IMR-90 (cell line): ENCODE measurements around the gene RING1. TPM values are rescaled to one million over a fixed set of nuclear protein-coding genes. Genes with fewer than 3 reads are reported as not detected.

Source experiments
- ATAC-seq: fragments of 200-7000 bp; cut with Tn5 transposase; 2 replicates; pipeline ENCODE4 v1.9.1; 2020; ENCODE audit warnings: low read depth, mild to moderate bottlenecking, moderate library complexity
- BruUV-seq: library from RNA; stranded (reverse); fragments of 400-500 nt; replicated peaks from 2 replicates; lab custom pipeline; 2021; lab: Mats Ljungman, UMichigan
- CTCF ChIA-PET: fragments of 300-600 bp; formaldehyde crosslinking; extraction: SDS; loops from one replicate; lab custom pipeline; 2021; ENCODE audit warnings: antibody characterized with exemption; lab: Yijun Ruan, JAX
- POLR2A ChIA-PET: fragments of 300-600 bp; sonication (Branson Sonifier 250); formaldehyde crosslinking; loops from one replicate; lab custom pipeline; 2022; ENCODE audit warnings: antibody characterized with exemption; ENCODE audit not compliant: unreplicated experiment; lab: Charles Lee
- DNase-seq: peaks from one replicate; pipeline ENCODE4 v3.0.0; 2013
- H2AFZ ChIP-seq: replicated peaks from 2 replicates; pipeline ENCODE3; 2013; ENCODE audit warnings: low read length, mild to moderate bottlenecking; ENCODE audit not compliant: poor library complexity
- H2AK5ac ChIP-seq: 2 replicates; pipeline ENCODE4 v1.6.1; 2013; ENCODE audit warnings: low read depth, low read length, inconsistent platforms
- H2AK9ac ChIP-seq: replicated peaks from 2 replicates; pipeline ENCODE3; 2013; ENCODE audit warnings: mild to moderate bottlenecking, low read depth, low read length, moderate library complexity; ENCODE audit not compliant: poor library complexity
- H2BK120ac ChIP-seq: 2 replicates; pipeline ENCODE4 v1.6.1; 2013; ENCODE audit warnings: low read depth, low read length, inconsistent platforms
- H2BK15ac ChIP-seq: 3 replicates; pipeline ENCODE4 v1.6.1; 2013; ENCODE audit warnings: low read depth, low read length, inconsistent platforms
- H2BK20ac ChIP-seq: 2 replicates; pipeline ENCODE4 v1.6.1; 2013; ENCODE audit warnings: low read depth, mild to moderate bottlenecking, inconsistent platforms, low read length, moderate library complexity
- H2BK5ac ChIP-seq: 2 replicates; pipeline ENCODE4 v1.6.1; 2013; ENCODE audit warnings: mild to moderate bottlenecking, low read depth, low read length, inconsistent platforms; ENCODE audit not compliant: poor library complexity, severe bottlenecking
- H3K14ac ChIP-seq: replicated peaks from 2 replicates; pipeline ENCODE4 v1.6.1; 2013; ENCODE audit warnings: low read depth, low read length, inconsistent platforms
- H3K18ac ChIP-seq: 2 replicates; pipeline ENCODE4 v1.6.1; 2013; ENCODE audit warnings: low read depth, low read length, control low read depth
- H3K23ac ChIP-seq: 2 replicates; pipeline ENCODE4 v1.6.1; 2013; ENCODE audit warnings: low read depth, low read length, inconsistent platforms
- H3K27ac ChIP-seq: 2 replicates; pipeline ENCODE4 v1.5.1; 2013; ENCODE audit warnings: mild to moderate bottlenecking, control low read depth, low read length; ENCODE audit not compliant: insufficient read depth
- H3K27me3 ChIP-seq: 2 replicates; pipeline ENCODE4 v1.6.1; 2013; ENCODE audit warnings: low read length; ENCODE audit not compliant: control insufficient read depth, insufficient read depth
- H3K36me3 ChIP-seq: 2 replicates; pipeline ENCODE4 v1.6.1; 2013; ENCODE audit warnings: low read length, mixed read lengths; ENCODE audit not compliant: control insufficient read depth, insufficient read depth
- H3K4ac ChIP-seq: 2 replicates; pipeline ENCODE4 v1.6.1; 2013; ENCODE audit warnings: low read depth, low read length, inconsistent platforms
- H3K4me1 ChIP-seq: 2 replicates; pipeline ENCODE4 v1.6.1; 2013; ENCODE audit warnings: low read length, mixed read lengths; ENCODE audit not compliant: control insufficient read depth, insufficient read depth
- H3K4me2 ChIP-seq: 2 replicates; pipeline ENCODE4 v1.6.1; 2013; ENCODE audit warnings: low read depth, mild to moderate bottlenecking, control low read depth, low read length, moderate library complexity
- H3K4me3 ChIP-seq: 2 replicates; pipeline ENCODE4 v1.5.1; 2013; ENCODE audit warnings: low read depth, mild to moderate bottlenecking, control low read depth, low read length, moderate library complexity; ENCODE audit not compliant: insufficient read depth
- H3K56ac ChIP-seq: 2 replicates; pipeline ENCODE4 v1.6.1; 2013; ENCODE audit warnings: low read length, inconsistent platforms; ENCODE audit not compliant: insufficient read depth; ENCODE audit errors: extremely low read depth
- H3K79me1 ChIP-seq, 2 experiments: 2 replicates each; pipeline ENCODE4 v1.6.1; 2013; ENCODE audit warnings: low read length in 2 of 2, inconsistent platforms in 1 of 2, low read depth in 1 of 2
- H3K9ac ChIP-seq: 2 replicates; pipeline ENCODE4 v1.6.1; 2013; ENCODE audit warnings: low read depth, low read length, control low read depth
- H3K9me1 ChIP-seq: 2 replicates; pipeline ENCODE4 v1.6.1; 2013; ENCODE audit warnings: low read length, inconsistent platforms; ENCODE audit not compliant: insufficient read depth
- H3K9me3 ChIP-seq: 2 replicates; pipeline ENCODE4 v1.6.1; 2013; ENCODE audit warnings: low read length; ENCODE audit not compliant: control insufficient read depth, insufficient read depth
- H4K20me1 ChIP-seq: 2 replicates; pipeline ENCODE4 v1.6.1; 2013; ENCODE audit warnings: low read length, inconsistent platforms; ENCODE audit not compliant: insufficient read depth
- H4K5ac ChIP-seq: 2 replicates; pipeline ENCODE4 v1.6.1; 2013; ENCODE audit warnings: mild to moderate bottlenecking, low read depth, low read length, control low read depth
- H4K8ac ChIP-seq, 2 experiments: 2 replicates each; pipeline ENCODE4 v1.6.1; 2013; ENCODE audit warnings: low read depth in 2 of 2, low read length in 2 of 2, control low read depth in 1 of 2, inconsistent platforms in 1 of 2
- H4K91ac ChIP-seq: 2 replicates; pipeline ENCODE4 v1.6.1; 2013; ENCODE audit warnings: low read depth, low read length, inconsistent platforms; ENCODE audit not compliant: insufficient read depth
- CEBPB ChIP-seq: IDR thresholded peaks from 2 replicates; pipeline ENCODE4 v1.6.1; 2012; ENCODE audit warnings: low read depth, low read length, improper control_type of control experiment
- FOS ChIP-seq: fragments of 150-350 bp; IDR thresholded peaks from 2 replicates; pipeline ENCODE4 v1.6.1; 2016; ENCODE audit warnings: low read depth, low read length
- MAFK ChIP-seq: IDR thresholded peaks from 2 replicates; pipeline ENCODE4 v1.6.1; 2012; ENCODE audit warnings: low read depth, low read length, improper control_type of control experiment
- MXI1 ChIP-seq: IDR thresholded peaks from 2 replicates; pipeline ENCODE4 v1.6.1; 2012; ENCODE audit warnings: low read depth, mild to moderate bottlenecking, low read length, moderate library complexity, borderline replicate concordance
- POLR2A ChIP-seq: IDR thresholded peaks from 2 replicates; pipeline ENCODE4 v1.6.1; 2012; ENCODE audit warnings: mild to moderate bottlenecking, low read depth, low read length
- RAD21 ChIP-seq: IDR thresholded peaks from 2 replicates; pipeline ENCODE4 v1.6.1; 2012; ENCODE audit warnings: low read length, improper control_type of control experiment
- WGBS, 2 experiments: methylation state at CpG; one replicate each; pipeline versions ENCODE4 v1.1.5 to v1.1.7; 2013; ENCODE audit warnings: missing lambda C conversion rate in 2 of 2; ENCODE audit not compliant: insufficient read length in 1 of 2; ENCODE audit errors: extremely low coverage in 2 of 2; 5-methylcytosine and 5-hydroxymethylcytosine counted together
- dilution Hi-C: fragments of 300-500 bp; cut with HindIII; formaldehyde crosslinking; loops from one replicate; pipeline ENCODE4 v1.14.3; 2018; ENCODE audit warnings: low sequenced_read_pairs; ENCODE audit not compliant: unreplicated experiment
- in situ Hi-C: fragments of 300-500 bp; cut with MboI; formaldehyde crosslinking; loops from 3 replicates; pipeline ENCODE4 v1.14.3; 2019; ENCODE audit warnings: low sequenced_read_pairs, inconsistent platforms, mixed read lengths
- intact Hi-C: fragments of 100-400 bp; cut with micrococcal nuclease; formaldehyde crosslinking; loops from 2 replicates; pipeline ENCODE4 v1.10.0; 2022
- polyA plus RNA-seq, 3 experiments: library from polyadenylated mRNA; depleted of rRNA; stranded (reverse); fragments of >200 nt; gene quantifications; 2 replicates each; pipeline ENCODE4 v1.2.3, GENCODE V29; 2012; ENCODE audit warnings: low replicate concordance in 1 of 3
- total RNA-seq: library from RNA; depleted of rRNA; stranded (reverse); fragments of >200 nt; gene quantifications from 2 replicates; pipeline ENCODE4 v1.2.3, GENCODE V29; 2012
- TF ChIP-seq, protein P1 (sequence below): fragments of 150-350 bp; IDR thresholded peaks from 2 replicates; pipeline ENCODE4 v1.6.1; 2017; ENCODE audit warnings: mild to moderate bottlenecking, antibody characterized with exemption, low read length, low read depth

The RING1 gene
- total and polyA plus RNA-seq, 2 of the 4 experiments (the other 2 are of a cell fraction), result 14.9 to 40.8 TPM

DNA sequence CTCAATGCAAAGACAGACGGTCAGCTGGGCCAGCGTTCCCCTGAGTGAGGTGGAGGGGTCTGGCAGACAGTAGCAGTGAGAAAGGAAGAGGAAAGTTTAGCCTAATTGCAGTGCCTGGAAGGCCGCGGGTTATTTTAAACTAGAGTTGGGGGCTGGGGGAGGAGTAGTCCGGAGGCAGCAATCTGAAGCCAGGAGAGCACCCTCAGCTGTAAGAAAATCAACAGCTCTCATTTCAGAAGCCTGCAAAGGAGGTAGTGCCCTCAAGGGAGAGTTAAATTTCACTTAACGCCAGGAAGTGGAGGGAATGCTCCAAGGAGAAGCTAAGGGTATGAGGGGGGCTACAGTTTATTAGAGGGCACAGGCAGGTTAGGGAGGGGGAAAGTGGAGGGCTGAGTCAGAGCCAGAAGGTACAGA is 26.9 kb downstream of the RING1 start:
- no peak overlapping the region for H3K9ac ChIP-seq
- no peak overlapping the region for H3K56ac ChIP-seq
- ATAC-seq, result no peak
- peaks cover 52% of the 10 kb centered on the region for H3K27me3 ChIP-seq
- ChIA-PET CTCF (interaction anchor here (1.1 to 1.2 kb wide), 2 partner anchors 13 to 75 kb away, joined by 3 read pairs; no protein-coding TSS in a partner anchor), POLR2A (interaction anchor here (0.6 kb wide), 1 partner anchor 19 kb away, joined by 3 read pairs; no protein-coding TSS in a partner anchor)
- H3K4ac ChIP-seq, result no peak overlapping the region
- no peak overlapping the region for H4K8ac ChIP-seq
- no peaks in the 10 kb centered on the region for H3K4me1 ChIP-seq
- H2AK5ac ChIP-seq, result no peak overlapping the region
- H3K4me2 ChIP-seq, result no peak overlapping the region
- no peaks in the 10 kb centered on the region for H3K9me1 ChIP-seq
- H3K9me3 ChIP-seq, result no peaks in the 10 kb centered on the region
- 7% methylated on average over 2 of the region's 6 CpGs; no CpG with 5 or more reads in 1 of the 2 experiments for WGBS, 2 experiments
- H4K20me1 ChIP-seq, result no peaks in the 10 kb centered on the region
- no peak overlapping the region for H2BK20ac ChIP-seq
- H3K14ac ChIP-seq, result no peak overlapping the region
- no peak overlapping the region for H2BK5ac ChIP-seq
- no peaks in the 10 kb centered on the region for H3K79me1 ChIP-seq
- no peaks in the 10 kb centered on the region for H3K36me3 ChIP-seq
- dilution Hi-C loops (no loop called here), in situ Hi-C loops (no loop called here), intact Hi-C loops (no loop called here)
- H2AFZ ChIP-seq, result no peak overlapping the region
- H3K18ac ChIP-seq, result no peak overlapping the region
- TF ChIP-seq FOS (no peak), CEBPB (no peak), POLR2A (no peak), MXI1 (no peak), MAFK (no peak), RAD21 (no peak)
- TF ChIP-seq, protein P1, sequence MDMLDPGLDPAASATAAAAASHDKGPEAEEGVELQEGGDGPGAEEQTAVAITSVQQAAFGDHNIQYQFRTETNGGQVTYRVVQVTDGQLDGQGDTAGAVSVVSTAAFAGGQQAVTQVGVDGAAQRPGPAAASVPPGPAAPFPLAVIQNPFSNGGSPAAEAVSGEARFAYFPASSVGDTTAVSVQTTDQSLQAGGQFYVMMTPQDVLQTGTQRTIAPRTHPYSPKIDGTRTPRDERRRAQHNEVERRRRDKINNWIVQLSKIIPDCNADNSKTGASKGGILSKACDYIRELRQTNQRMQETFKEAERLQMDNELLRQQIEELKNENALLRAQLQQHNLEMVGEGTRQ, result no peak
- no TSS peak for BruUV-seq
- no peak overlapping the region for H3K23ac ChIP-seq
- H2BK15ac ChIP-seq, result no peak overlapping the region
- H4K91ac ChIP-seq, result no peak overlapping the region
- H3K27ac ChIP-seq, result no peak overlapping the region
- no peak overlapping the region for H2BK120ac ChIP-seq
- H2AK9ac ChIP-seq, result no peak overlapping the region
- H4K5ac ChIP-seq, result no peak overlapping the region
- no peak for DNase-seq
- no peak overlapping the region for H3K4me3 ChIP-seq
